GM18505 (cell line): Measurements from ENCODE around the gene PRKCB.

ENCODE experiments used
- ATAC-seq: cut with Tn5 transposase; IDR thresholded peaks from one replicate; pipeline ENCODE4 v1.9.1; 2021; ENCODE audit not compliant: unreplicated experiment
- POLR2A ChIP-seq: IDR thresholded peaks from 4 replicates; pipeline ENCODE4 v1.6.1; 2011; ENCODE audit warnings: borderline replicate concordance; ENCODE audit not compliant: insufficient read depth, insufficient read length; ENCODE audit errors: extremely low read depth

PRKCB gene

DNA sequence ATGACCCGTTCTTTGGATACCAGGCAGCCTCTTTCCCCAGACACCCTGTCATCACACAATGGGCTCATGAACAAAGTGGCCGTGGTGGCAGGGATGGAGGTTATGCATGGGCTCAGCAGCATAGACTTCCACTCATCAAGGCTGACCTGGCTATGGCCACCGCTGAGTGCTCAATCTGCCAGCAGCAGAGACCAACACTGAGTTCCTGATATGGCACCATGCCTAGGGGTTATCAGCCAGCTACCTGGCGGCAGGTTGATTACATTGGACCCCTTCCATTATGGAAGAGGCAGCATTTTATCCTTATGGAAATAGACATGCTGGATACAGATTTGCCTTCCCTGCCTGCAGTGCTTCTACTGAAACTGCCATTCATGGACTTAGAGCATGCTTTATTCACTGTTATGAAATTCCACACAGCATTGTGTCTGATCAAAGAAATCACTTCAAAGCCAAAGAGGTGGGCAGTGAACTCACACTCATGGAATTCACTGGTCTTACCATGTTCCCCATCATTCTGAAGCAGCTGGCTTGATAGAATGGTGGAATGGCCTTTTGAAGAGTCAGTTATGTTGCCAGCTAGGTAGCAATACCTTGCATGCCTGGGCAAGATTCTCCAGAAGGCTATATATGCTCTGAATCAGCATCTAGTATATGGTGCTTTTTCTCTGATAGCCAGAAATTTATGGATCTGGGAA lies 160.6 kb downstream of the PRKCB start:
- ATAC-seq, result no peak
- no peak for TF ChIP-seq POLR2A

DNA sequence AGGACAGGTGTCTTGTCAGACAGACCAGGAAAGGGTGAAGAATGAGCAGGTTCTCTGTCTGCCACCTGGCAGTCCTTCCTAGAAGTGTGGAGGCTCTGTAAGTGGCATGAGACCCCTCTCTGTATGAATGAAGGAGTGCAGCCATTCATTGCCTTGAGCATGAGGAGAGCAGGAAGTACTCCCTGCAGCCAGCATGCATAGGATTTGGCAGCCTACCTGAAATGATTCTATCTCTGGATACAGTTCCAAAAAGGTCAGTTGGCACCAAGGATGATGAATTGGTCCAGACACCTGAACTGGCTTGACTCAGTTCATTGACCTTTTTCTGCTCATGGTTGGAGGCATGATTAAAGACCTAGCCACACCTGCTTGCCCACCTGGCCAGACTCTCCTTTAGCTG lies 163.0 kb downstream of the PRKCB start:
- no peak for ATAC-seq
- no peak for TF ChIP-seq POLR2A

DNA sequence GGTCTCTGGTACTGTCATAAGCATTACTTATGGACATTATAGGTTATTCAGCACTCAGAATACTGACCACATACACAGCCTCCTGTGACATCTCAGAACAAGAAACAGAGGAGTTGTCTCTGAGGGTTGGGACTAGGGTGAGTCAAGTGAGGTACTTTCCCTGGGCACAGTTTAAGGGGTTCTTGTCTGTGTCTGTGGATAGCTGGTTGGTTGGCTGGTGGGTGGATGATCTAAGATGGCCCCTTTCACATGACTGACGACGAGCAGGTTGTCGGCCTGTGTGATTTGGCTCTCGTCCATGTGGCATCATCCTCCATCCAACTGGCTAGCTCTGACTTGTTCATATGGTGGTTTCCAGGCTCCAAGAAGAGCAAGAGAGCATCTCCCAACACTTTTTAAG lies 163.9 kb downstream of the PRKCB start:
- no peak for ATAC-seq
- no peak for TF ChIP-seq POLR2A

DNA sequence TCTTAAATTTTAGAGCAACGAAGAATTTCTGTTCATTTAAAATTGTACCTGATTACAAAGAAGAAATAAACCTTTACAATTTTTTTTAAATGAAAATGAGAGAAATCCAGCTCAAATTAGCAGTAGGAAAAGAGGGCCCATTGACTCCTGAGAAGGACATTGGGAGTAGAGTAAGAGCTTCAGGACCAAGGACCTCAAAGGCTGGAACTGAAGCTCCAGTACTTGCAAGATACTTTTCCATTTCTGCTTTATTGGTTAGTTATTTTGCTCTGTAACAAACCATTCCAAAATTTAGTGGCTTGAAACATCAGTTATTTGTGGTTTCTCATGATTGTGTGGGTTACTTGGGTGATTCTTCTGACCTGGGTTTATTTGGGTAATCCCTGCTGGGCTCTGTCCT lies 165.9 kb downstream of the PRKCB start:
- TF ChIP-seq POLR2A, result no peak
- ATAC-seq, result no peak

DNA sequence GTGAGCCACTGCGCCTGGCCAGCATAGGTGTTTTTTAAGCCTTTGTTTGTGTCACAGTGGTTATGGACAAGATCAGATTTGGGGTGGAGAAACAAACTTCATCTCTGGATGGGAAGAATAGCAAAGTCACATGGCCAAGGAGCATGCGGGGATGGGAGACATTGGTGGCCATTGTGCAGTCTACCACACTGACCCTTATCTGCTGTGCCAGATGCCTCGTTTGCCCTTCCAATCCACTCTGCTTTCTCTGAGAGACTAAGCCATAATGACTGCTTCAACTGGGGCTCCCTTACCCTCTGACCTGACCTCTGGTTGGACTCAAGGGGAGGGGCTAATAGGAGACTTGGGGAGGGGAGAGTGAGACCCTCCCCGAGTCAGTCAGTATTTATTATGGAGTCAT lies 166.8 kb downstream of the PRKCB start:
- ATAC-seq, result no peak
- no peak for TF ChIP-seq POLR2A

DNA sequence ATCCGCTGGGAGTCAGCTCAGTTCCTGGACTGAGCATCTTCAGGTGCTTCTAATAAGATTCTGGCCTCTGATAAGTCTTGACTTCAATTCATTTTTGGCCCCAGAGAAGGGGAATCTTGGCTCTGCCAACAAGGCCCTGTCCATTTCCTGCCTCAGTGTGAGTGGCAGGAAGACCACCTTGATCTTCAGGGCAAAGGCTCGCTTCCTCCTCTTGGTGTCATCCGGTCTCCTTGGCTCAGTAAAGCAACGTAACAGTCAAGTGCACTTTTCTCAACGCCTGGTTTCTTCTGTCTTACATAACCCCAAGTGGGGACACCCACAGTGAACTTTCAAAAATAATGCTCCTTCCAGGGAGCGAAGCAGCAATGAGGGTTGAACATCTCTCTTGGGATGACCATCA lies 169.8 kb downstream of the PRKCB start:
- ATAC-seq, result no peak
- TF ChIP-seq POLR2A, result no peak

DNA sequence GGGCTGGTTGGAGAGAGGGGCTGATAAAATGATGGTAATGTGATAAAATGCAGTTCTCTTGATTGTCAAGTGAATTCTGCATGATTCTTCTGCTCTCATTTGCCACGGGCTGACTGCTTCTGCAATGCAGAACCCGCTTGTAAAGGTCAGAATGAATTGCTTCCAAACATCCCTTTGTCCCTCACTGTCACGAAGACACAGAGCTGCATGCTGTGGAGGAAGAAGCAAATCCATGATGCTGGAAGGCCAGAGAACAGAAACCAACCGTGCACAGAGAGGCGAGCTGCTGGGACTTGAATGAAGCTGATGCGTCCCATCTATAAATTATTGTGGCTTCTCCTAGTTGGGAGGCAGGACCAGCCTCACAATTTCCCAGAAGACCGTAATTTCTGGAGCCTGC lies 171.6 kb downstream of the PRKCB start:
- no peak for ATAC-seq
- no peak for TF ChIP-seq POLR2A

DNA sequence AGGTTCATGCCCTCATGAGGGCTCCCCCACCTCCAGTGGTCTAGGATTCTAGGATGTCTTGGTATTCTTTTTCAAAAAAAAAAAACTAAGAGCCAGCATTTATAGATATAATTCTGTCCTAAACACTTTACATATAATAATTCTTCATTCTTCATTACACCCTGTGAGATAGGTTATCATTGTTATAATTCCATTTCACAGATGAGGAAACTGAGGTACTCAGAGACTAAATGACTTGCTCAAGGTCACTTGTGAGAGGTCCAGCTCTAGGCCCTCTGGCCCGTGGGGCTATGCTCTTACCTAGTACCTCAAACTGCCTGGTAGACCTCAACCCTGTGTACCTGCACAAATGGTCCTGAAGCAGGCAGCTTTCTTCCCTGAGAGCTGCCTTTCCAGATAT lies 172.2 kb downstream of the PRKCB start:
- ATAC-seq, result no peak
- TF ChIP-seq POLR2A, result no peak

DNA sequence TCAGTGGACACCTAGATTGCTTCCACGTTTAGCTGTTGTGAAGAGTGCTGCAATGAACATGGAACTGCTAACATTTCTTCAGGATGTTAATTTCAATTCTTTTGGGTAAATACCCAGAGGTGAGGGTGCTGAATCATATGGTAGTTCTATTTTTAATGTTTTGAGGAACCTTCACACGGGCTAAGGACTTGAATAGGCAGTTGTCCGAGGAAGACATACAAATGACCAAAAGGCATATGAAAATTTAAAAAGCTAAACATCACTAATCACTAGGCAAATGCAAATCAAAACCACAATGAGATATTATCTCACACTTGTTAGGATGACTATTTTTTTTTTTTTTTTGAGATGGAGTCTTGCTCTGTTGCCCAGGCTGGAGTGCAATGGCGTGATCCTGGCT lies 173.3 kb downstream of the PRKCB start:
- no peak for ATAC-seq
- no peak for TF ChIP-seq POLR2A

DNA sequence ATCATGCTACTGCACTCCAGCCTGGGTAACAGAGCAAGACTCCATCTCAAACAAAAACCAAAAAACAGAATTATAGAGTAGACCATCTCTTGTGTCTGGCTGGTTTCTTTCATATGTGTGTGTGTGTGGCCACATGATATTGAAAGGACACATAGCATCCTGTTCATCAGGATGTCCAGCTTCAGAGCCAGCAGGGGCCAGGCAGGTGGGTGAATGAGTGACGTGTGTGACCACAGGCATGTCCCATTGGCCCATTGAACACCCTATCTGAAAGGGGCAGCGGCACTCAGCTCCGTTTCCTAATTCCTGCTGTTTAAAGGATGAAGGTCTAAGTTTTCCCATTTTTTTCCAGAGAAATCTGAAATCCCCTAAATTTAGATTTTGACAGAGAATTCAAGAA lies 174.2 kb downstream of the PRKCB start:
- TF ChIP-seq POLR2A, result no peak
- no peak for ATAC-seq

DNA sequence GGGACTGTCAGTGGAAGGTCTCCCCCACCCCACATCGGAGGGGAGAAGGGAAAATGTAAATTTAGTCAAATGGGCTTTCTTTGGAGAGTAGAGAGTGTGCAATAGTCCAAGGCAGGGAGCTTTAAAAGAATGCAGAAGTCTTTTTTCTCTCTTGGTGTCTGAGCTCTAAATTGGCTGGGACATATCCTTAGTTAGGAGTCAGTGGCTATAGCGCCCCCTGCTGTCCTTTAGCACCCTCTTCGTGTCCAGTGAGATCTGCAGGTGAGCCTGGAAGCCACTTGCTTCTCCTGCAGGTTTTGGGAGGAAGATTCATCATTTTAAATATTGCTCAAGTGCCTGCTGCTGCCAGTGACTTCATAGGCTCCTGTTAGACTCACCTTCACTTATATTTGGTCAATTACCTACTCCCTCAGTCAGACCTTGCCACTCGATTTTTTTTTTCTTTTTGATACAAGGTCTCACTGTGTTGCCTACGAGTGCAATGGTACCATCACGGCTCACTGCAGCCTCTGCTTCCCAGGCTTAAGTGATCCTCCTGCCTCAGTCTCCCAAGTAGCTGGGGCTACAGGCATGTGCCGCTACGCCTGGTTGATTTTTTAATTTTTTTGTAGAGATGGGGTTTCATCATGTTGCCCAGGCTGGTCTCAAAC lies 174.8 kb downstream of the PRKCB start:
- TF ChIP-seq POLR2A, result no peak
- no peak for ATAC-seq

DNA sequence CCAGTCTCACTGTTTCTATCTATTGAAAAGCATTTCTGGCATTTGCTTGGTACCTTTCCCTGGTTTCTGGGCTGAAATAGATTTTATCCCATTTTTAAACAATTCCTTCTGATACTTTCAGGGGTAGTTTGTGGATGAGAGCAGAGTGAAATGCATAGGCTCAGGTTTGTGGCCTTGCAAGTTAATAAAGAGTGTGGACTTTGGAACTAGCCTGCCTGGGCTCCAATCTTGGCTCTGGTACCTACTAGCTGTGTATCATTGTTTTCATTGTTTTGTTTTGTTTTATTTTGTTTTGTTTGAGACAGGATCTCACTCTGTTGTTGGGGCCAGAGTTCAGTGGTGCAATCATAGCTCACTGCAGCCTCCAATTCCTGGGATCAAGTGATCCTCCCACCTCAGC lies 175.5 kb downstream of the PRKCB start:
- no peak for TF ChIP-seq POLR2A
- ATAC-seq, result no peak

DNA sequence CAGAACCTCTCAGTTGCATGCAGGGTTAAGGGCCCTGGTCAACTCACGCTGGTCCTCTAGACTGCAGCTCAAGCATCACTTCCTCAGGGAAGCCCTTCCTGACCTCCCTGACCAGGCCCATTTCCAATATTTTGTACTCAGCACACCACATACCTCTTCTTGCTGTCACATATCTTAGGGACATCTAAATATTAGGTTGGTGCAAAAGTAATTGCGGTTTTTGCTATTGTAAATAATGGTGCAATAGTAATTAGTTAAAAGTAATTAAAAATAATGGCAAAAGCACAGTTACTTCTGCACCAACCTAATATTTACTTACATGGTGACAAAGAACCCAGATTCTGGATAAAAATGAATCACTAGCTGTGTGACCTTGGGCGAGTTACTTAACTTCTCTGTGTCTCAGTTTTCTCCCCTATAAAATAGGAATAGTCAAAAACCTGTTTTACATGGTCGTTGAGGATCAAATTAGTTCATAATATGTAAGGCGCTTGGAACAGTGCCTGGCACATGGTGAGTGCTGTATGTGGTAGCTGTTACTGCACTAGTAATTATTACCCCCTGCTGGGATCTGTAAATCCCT lies 177.4 kb downstream of the PRKCB start:
- no peak for ATAC-seq
- no peak for TF ChIP-seq POLR2A
